CD4-positive, alpha-beta T cell (primary cell): Measurements from ENCODE around the gene NANOS3. TPM values are rescaled to one million over a fixed set of nuclear protein-coding genes. Genes with fewer than 3 reads are reported as not detected.

Experiments
- ATAC-seq: fragments of 200-7000 bp; cut with Tn5 transposase; one replicate; pipeline ENCODE4 v1.10.0; 2022; ENCODE audit warnings: mild to moderate bottlenecking; ENCODE audit not compliant: poor library complexity
- CTCF ChIA-PET: fragments of 350-600 bp; sonication (Branson Sonifier 250); formaldehyde crosslinking; loops from one replicate; lab custom pipeline; 2021; ENCODE audit warnings: antibody characterized with exemption, inconsistent platforms; lab: Charles Lee
- POLR2A ChIA-PET: fragments of 350-600 bp; sonication (Branson Sonifier 250); formaldehyde crosslinking; loops from one replicate; lab custom pipeline; 2021; ENCODE audit warnings: antibody characterized with exemption, inconsistent platforms; lab: Charles Lee
- DNase-seq, 14 experiments: peaks; one replicate each; pipeline ENCODE4 v3.0.0-alpha.2; 2013 to 2020; ENCODE audit warnings: mixed read lengths in 2 of 14
- H3K27ac ChIP-seq, 2 donors: one replicate each; pipeline versions ENCODE4 v1.5.1 to v1.7.0; 2013; ENCODE audit warnings: low read length in 2 of 2, low read depth in 1 of 2, mild to moderate bottlenecking in 1 of 2
- H3K27me3 ChIP-seq, 2 experiments: 1 replicate in 1 of 2; 2 replicates in 1 of 2; pipeline versions ENCODE4 v1.6.1 to v1.7.0; 2013; ENCODE audit warnings: low read length in 2 of 2, control low read depth in 1 of 2, mild to moderate bottlenecking in 1 of 2, moderate library complexity in 1 of 2; ENCODE audit not compliant: insufficient read depth in 2 of 2, control insufficient read depth in 1 of 2
- H3K36me3 ChIP-seq: one replicate; pipeline ENCODE4 v1.6.1; 2013; ENCODE audit warnings: low read length, control low read depth; ENCODE audit not compliant: insufficient read depth
- H3K4me1 ChIP-seq: one replicate; pipeline ENCODE4 v1.6.1; 2013; ENCODE audit warnings: low read length, control low read depth; ENCODE audit not compliant: insufficient read depth
- H3K4me3 ChIP-seq: one replicate; pipeline ENCODE4 v1.5.1; 2013; ENCODE audit warnings: mild to moderate bottlenecking, low read length, moderate library complexity
- H3K9me3 ChIP-seq, 2 experiments: 1 replicate in 1 of 2; 2 replicates in 1 of 2; pipeline versions ENCODE4 v1.6.1 to v1.7.0; 2013; ENCODE audit warnings: low read length in 2 of 2, mild to moderate bottlenecking in 2 of 2, control low read depth in 1 of 2, moderate library complexity in 1 of 2; ENCODE audit not compliant: control insufficient read depth in 1 of 2, insufficient read depth in 1 of 2
- H3K27ac Mint-ChIP-seq: one replicate; pipeline ENCODE4 v1.8.0; 2020; ENCODE audit warnings: mixed read lengths
- H3K27me3 Mint-ChIP-seq: one replicate; pipeline ENCODE4 v1.8.0; 2021; ENCODE audit warnings: mixed read lengths
- H3K36me3 Mint-ChIP-seq: one replicate; pipeline ENCODE4 v1.8.0; 2021; ENCODE audit warnings: low read depth, mixed read lengths
- H3K4me1 Mint-ChIP-seq: one replicate; pipeline ENCODE4 v1.8.0; 2021; ENCODE audit warnings: low read depth, mixed read lengths
- H3K4me3 Mint-ChIP-seq: one replicate; pipeline ENCODE4 v1.8.0; 2020; ENCODE audit warnings: mild to moderate bottlenecking, mixed read lengths
- H3K9me3 Mint-ChIP-seq: one replicate; pipeline ENCODE4 v1.8.0; 2020; ENCODE audit warnings: mixed read lengths
- intact Hi-C, 2 experiments: fragments of 100-400 bp; cut with DNase I in 1 of 2; cut with micrococcal nuclease in 1 of 2; formaldehyde crosslinking; loops; one replicate each; pipeline versions ENCODE4 v1.15.1 to v1.9.0; 2023 to 2025; cut with DNase I, micrococcal nuclease
- total RNA-seq, 174 experiments: library from RNA in 2 of 174; stranded (reverse) in 2 of 174; gene quantifications; one replicate each; pipeline ENCODE4 v1.2.3 and lab custom pipeline; 2021 to 2026
- TF ChIP-seq, protein P1 (sequence below): fragments of 200-600 bp; IDR thresholded peaks from one replicate; pipeline ENCODE4 v1.8.0; 2022; ENCODE audit warnings: antibody characterized with exemption, mild to moderate bottlenecking

Gene NANOS3
- total RNA-seq, 2 experiments from 2014 or later: 0.87 TPM; not detected in 1

DNA sequence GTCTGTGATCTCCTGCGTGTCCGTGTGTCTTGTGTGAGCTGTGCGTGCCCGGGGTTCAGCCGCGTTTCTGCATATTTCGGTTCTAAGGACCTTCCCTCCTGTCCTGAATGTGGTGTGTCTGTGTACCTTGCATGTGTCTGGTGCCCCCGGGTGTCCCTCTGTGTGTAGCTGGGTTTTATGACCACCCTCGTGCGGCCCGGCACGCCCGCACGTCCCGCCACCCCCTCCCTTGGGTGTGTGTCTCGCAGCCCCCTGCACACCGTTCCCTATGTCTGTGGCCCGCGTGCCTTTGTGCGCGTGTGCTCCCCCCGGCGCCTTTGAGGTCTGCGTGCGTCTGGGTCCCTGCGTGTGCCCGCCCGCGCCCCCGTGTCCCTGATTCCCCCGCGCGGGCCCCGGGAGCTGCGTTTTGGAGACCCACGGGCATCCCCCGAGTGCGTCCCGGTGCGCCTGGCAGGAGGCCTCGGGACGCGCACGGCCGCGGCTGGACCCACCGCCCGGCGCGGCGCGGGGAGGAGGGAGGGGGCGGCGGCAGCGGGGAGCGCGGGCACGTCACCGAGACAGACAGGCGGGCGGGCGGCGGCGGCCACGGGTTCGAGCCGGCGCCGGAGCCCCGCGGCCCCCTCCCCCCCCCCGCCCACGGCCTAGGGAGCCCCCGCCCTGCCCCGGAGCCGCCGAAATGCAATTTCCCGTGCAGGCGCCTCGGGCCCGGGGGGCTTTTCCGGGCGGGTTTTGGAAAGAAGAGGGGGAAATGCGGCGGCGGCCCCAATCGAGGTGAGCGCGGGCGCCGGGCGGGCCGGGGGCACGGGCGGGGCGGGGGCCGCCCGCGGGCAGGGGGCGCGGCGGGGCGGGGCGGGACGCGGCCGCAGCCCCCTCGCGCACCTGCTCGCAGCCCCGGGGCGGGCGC, 12.0 kb upstream of the NANOS3 start:
- ATAC-seq (no peak), DNase-seq (peak in 3 of 14 experiments; percentile 18 to 62 (median 51))
- CTCF ChIA-PET: no interaction called here
- H3K9me3 Mint-ChIP-seq: no peaks in the 10 kb centered on the region
- H3K36me3 Mint-ChIP-seq: no peaks in the 10 kb centered on the region
- TF ChIP-seq, protein P1, sequence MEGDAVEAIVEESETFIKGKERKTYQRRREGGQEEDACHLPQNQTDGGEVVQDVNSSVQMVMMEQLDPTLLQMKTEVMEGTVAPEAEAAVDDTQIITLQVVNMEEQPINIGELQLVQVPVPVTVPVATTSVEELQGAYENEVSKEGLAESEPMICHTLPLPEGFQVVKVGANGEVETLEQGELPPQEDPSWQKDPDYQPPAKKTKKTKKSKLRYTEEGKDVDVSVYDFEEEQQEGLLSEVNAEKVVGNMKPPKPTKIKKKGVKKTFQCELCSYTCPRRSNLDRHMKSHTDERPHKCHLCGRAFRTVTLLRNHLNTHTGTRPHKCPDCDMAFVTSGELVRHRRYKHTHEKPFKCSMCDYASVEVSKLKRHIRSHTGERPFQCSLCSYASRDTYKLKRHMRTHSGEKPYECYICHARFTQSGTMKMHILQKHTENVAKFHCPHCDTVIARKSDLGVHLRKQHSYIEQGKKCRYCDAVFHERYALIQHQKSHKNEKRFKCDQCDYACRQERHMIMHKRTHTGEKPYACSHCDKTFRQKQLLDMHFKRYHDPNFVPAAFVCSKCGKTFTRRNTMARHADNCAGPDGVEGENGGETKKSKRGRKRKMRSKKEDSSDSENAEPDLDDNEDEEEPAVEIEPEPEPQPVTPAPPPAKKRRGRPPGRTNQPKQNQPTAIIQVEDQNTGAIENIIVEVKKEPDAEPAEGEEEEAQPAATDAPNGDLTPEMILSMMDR: no peak
- POLR2A ChIA-PET: interaction anchor here (7.2 kb wide), 1 partner anchor 79 kb away, joined by 85 read pairs; no protein-coding TSS in a partner anchor
- peaks cover 42% of the 10 kb centered on the region for H3K4me1 ChIP-seq
- peak overlapping the region; percentile 26 for H3K4me3 ChIP-seq
- intact Hi-C loops: loop anchor here in 1 of 2 experiments (5.0 kb wide), 1 partner anchor 588 kb away; no protein-coding TSS in a partner anchor
- peak overlapping the region; percentile 78 for H3K4me3 Mint-ChIP-seq
- H3K9me3 ChIP-seq: no peaks in the 10 kb centered on the region
- peaks cover 49% of the 10 kb centered on the region for H3K27me3 Mint-ChIP-seq
- H3K36me3 ChIP-seq: no peaks in the 10 kb centered on the region
- H3K27me3 ChIP-seq: peaks cover 25 to 36% of the 10 kb centered on the region in 2 experiments
- peaks cover 36% of the 10 kb centered on the region for H3K4me1 Mint-ChIP-seq
- no peak overlapping the region for H3K27ac Mint-ChIP-seq
- no peak overlapping the region for H3K27ac ChIP-seq

DNA sequence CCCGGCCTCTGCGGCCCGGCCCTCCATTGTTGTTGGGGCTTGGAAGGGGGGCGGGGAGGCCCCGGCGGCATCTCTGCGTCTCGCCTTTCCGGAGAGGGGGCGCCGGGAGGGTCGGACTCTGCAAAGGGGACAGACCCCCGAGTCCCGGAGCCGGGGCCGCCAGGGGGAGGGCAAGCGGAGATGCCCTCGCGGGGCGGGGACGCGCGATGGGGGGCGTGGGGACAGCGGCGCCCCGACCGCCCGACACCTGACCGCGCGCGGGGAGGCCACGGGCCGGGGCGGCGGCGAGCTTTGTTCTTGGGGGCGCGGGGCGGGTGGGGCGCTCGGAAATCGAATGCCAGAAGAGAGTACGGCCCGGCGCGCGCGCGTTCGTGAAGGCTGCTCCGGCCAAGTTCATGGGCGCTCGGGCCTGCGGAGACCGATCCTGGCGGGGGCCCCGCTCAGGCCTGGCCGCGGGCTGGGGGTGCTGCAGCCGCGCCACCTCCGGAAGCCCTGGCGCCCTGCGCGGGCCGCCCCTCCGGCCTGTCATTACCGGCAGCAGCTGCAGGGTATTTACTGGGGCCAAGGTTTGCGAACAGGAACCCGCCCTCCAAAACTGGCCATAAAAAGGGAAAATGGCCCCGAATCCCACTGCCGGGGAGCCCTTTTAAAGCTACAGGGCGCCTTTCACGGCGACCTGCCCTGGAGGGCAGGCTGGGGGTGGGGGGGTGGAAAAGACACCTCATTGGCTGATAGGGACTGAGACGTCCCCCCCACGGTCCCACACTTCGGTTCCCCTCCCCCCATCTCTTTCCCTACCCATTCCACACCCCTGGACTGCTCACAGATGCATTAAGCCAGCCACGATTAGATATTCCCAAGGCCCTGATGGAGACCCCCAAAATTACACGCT, 11.1 kb upstream of the NANOS3 start:
- intact Hi-C loops: no loop called here
- CTCF ChIA-PET: no interaction called here
- POLR2A ChIA-PET: interaction anchor here (1.0 kb wide), 1 partner anchor 78 kb away, joined by 4 read pairs; no protein-coding TSS in a partner anchor

More for the DNA sequence above, 11.1 kb upstream of the NANOS3 start:
- Histone ChIP-seq H3K27ac (no peak overlapping the region), H3K36me3 (no peaks in the 10 kb centered on the region), H3K4me1 (peaks cover 39% of the 10 kb centered on the region), H3K27me3 (peaks cover 25 to 36% of the 10 kb centered on the region in 2 experiments), H3K4me3 (peak overlapping the region; percentile 37), H3K9me3 (no peaks in the 10 kb centered on the region)
- no peaks in the 10 kb centered on the region for H3K9me3 Mint-ChIP-seq
- peaks cover 52% of the 10 kb centered on the region for H3K27me3 Mint-ChIP-seq
- H3K4me3 Mint-ChIP-seq: peak overlapping the region; percentile 65
- H3K36me3 Mint-ChIP-seq: no peaks in the 10 kb centered on the region
- H3K27ac Mint-ChIP-seq: no peak overlapping the region
- ATAC-seq (no peak), DNase-seq (peak in 3 of 14 experiments; percentile 28 to 51 (median 39))
- TF ChIP-seq, protein P1: no peak
- peaks cover 35% of the 10 kb centered on the region for H3K4me1 Mint-ChIP-seq
